Body of pancreas (tissue), 4 donors: ENCODE results near the gene SIPA1L3. TPM values are rescaled to one million over a fixed set of nuclear protein-coding genes. Genes with fewer than 3 reads are reported as not detected.
A peak's percentile ranks its signal among the peaks of the same experiment; 100 is the strongest.

Experiments used
- ATAC-seq: fragments of 150-250 bp; one replicate; pipeline ENCODE4 v1.9.1; 2016
- DNase-seq, 4 donors: peaks; one replicate each; pipeline ENCODE4 v3.0.0-alpha.2; 2019
- H3K27ac ChIP-seq, 4 donors: fragments of 200-600 bp; sonication (generic); 1 replicate in 3 of 4; 2 replicates in 1 of 4; pipeline versions ENCODE4 v1.5.1 to v1.6.1; 2016 to 2019; ENCODE audit warnings: mild to moderate bottlenecking in 1 of 4, mixed read lengths in 1 of 4, moderate library complexity in 1 of 4
- H3K27me3 ChIP-seq, 2 donors: fragments of 200-600 bp; sonication (generic); one replicate each; pipeline ENCODE4 v1.6.0; 2016; ENCODE audit warnings: mild to moderate bottlenecking in 1 of 2
- H3K36me3 ChIP-seq, 2 donors: fragments of 200-600 bp; sonication (generic); replicated peaks in 1 of 2; 2 replicates each; pipeline ENCODE4 v1.5.1; 2016; ENCODE audit warnings: low read depth in 2 of 2; ENCODE audit not compliant: insufficient read depth in 1 of 2
- H3K4me1 ChIP-seq: fragments of 200-600 bp; sonication (generic); one replicate; pipeline ENCODE4 v1.6.0; 2016
- H3K4me3 ChIP-seq, 2 donors: fragments of 200-600 bp; sonication (generic); 1 replicate in 1 of 2; 2 replicates in 1 of 2; pipeline ENCODE4 v1.5.1; 2016 to 2019
- H3K9me3 ChIP-seq, 3 donors: fragments of 200-600 bp; sonication (generic); 1 replicate in 2 of 3; 2 replicates in 1 of 3; pipeline ENCODE4 v1.5.1; 2016
- POLR2A ChIP-seq, 3 donors: fragments of 450-650 bp; IDR thresholded peaks; one replicate each; pipeline ENCODE4 v1.6.1; 2016; ENCODE audit warnings: antibody characterized with exemption in 3 of 3, mild to moderate bottlenecking in 2 of 3
- WGBS, 2 donors: methylation state at CpG; one replicate each; pipeline ENCODE4 v1.1.5; 2017; 5-methylcytosine and 5-hydroxymethylcytosine counted together
- intact Hi-C: fragments of 100-400 bp; cut with DNase I; formaldehyde crosslinking; loops from one replicate; pipeline ENCODE4 v1.15.1; 2023
- total RNA-seq, 2 donors: library from RNA; depleted of rRNA; stranded (reverse); fragments of >200 nt; gene quantifications; one replicate each; pipeline ENCODE4 v1.1.0, GENCODE V29; 2016
- TF ChIP-seq, protein P1 (sequence below), 7 experiments: fragments of 450-650 bp in 4 of 7; fragments of 200-600 bp in 3 of 7; sonication (generic) in 3 of 7; IDR thresholded peaks; one replicate each; pipeline ENCODE4 v1.5.1; 2016 to 2019; ENCODE audit warnings: antibody characterized with exemption in 7 of 7

The SIPA1L3 gene
- total RNA-seq, 2 donors from 2014 or later = 41.5 to 62.0 TPM

DNA sequence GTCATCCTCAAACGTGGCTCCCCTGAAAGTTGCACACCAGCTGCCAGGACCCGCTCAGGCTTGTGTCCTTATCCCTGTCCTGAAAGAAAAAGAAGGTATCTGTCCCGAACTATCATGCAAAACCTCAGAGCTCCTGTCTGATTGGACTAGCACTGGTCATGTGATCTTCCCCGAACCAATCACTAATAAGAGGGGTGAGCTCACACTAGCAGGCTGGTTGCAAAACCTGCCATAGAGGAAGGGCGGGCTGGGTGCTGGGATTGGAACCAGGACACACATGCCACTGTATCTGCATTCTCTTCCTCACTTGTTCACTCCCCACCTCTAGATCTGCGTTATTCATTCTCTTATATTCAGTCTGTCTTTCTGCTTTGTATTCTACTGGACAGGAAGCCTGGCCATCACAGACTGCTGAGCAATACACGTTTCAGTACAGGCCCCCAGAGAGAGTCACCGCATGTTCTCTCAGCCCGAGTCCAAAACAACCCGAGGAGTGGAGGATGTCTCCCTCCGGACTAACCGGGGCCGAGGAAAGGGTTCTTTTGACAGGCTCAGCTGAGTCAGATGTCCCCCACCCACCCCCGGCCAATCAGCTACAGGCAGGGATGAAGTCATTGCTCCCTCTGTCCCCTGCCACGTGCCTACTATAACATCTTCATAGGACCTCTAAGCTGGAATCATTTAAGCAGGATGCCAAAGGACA is 97.7 kb downstream of the SIPA1L3 start:
- Histone ChIP-seq H3K27me3 (no peaks in the 10 kb centered on the region), H3K4me1 (peaks cover 24% of the 10 kb centered on the region), H3K27ac (peak overlapping the region in 3 of 4 donors; percentile 13 to 79 (median 54)), H3K9me3 (no peaks in the 10 kb centered on the region), H3K36me3 (no peaks in the 10 kb centered on the region), H3K4me3 (no peak overlapping the region)
- DNase-seq = peak; percentile 40 to 76 (median 60)
- peak; percentile 81 for ATAC-seq
- TF ChIP-seq, protein P1, sequence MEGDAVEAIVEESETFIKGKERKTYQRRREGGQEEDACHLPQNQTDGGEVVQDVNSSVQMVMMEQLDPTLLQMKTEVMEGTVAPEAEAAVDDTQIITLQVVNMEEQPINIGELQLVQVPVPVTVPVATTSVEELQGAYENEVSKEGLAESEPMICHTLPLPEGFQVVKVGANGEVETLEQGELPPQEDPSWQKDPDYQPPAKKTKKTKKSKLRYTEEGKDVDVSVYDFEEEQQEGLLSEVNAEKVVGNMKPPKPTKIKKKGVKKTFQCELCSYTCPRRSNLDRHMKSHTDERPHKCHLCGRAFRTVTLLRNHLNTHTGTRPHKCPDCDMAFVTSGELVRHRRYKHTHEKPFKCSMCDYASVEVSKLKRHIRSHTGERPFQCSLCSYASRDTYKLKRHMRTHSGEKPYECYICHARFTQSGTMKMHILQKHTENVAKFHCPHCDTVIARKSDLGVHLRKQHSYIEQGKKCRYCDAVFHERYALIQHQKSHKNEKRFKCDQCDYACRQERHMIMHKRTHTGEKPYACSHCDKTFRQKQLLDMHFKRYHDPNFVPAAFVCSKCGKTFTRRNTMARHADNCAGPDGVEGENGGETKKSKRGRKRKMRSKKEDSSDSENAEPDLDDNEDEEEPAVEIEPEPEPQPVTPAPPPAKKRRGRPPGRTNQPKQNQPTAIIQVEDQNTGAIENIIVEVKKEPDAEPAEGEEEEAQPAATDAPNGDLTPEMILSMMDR (IDR thresholded peaks at IDR 0.05) = no peak
- TF ChIP-seq POLR2A (IDR thresholded peaks at IDR 0.05) = peak in 2 of 3 donors; percentile 38 to 40
- intact Hi-C loops = no loop called here
- 60 to 75% methylated on average over 10 to 15 of the region's 15 CpGs for WGBS, 2 donors

- H3K36me3 ChIP-seq = no peaks in the 10 kb centered on the region
- H3K4me1 ChIP-seq = peaks cover 24% of the 10 kb centered on the region
- no peaks in the 10 kb centered on the region for H3K27me3 ChIP-seq
- no peak for DNase-seq
- ATAC-seq = no peak
- no peaks in the 10 kb centered on the region for H3K9me3 ChIP-seq
- WGBS, 2 donors = 77 to 91% methylated on average over 7 to 8 of the region's 8 CpGs
- H3K4me3 ChIP-seq = no peak overlapping the region
- TF ChIP-seq POLR2A (IDR thresholded peaks at IDR 0.05) = no peak
- TF ChIP-seq, protein P1 (IDR thresholded peaks at IDR 0.05) = no peak
- peak overlapping the region in 2 of 4 donors; percentile 54 to 79 for H3K27ac ChIP-seq
- intact Hi-C loops = no loop called here
Measured at GRCh38 chr19:38005224-38005614, 98.2 kb downstream of the SIPA1L3 start.

GRCh38 chr19:38006361-38007045 is 99.5 kb downstream of the SIPA1L3 start:
- Histone ChIP-seq H3K4me3 (no peak overlapping the region), H3K27ac (no peak overlapping the region), H3K4me1 (peaks cover 24% of the 10 kb centered on the region), H3K27me3 (no peaks in the 10 kb centered on the region), H3K9me3 (no peaks in the 10 kb centered on the region), H3K36me3 (no peaks in the 10 kb centered on the region)
- no peak for ATAC-seq
- TF ChIP-seq, protein P1 (IDR thresholded peaks at IDR 0.05) = no peak
- no peak for TF ChIP-seq POLR2A (IDR thresholded peaks at IDR 0.05)
- intact Hi-C loops = no loop called here
- 81 to 89% methylated on average over 20 of the region's 20 CpGs for WGBS, 2 donors
- DNase-seq = no peak

DNA sequence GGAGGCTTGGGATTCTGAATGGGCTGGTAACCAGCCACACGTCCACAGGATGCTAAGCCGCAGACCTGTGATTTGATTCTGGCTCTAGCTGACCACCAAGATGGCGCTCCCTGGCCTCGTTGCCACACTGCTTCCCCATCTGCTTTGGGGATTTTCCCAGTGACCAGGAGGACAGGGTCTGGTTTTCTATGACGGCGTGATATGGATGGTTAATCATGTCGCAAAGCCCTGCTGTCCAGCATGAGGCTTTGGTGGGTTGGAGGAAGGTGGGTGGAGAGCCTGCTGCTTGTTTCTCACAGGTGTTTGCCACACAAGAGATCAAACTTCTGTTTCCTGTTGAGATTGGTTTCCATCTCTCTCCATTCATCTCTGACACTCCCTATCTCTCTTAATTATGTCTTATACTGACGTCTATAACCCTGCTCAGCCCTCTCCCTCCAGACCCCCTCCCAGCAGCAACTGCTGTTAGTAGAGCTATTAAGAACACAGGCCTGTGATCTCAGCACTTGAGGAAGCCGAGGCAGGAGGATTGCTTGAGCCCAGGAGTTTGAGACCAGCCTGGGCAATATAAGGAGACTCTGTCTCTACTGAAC is 102.7 kb downstream of the SIPA1L3 start:
- DNase-seq (no peak), ATAC-seq (no peak)
- TF ChIP-seq, protein P1 (IDR thresholded peaks at IDR 0.05) = no peak
- TF ChIP-seq POLR2A (IDR thresholded peaks at IDR 0.05) = no peak
- H3K4me3 ChIP-seq = no peak overlapping the region
- no peaks in the 10 kb centered on the region for H3K36me3 ChIP-seq
- no peak overlapping the region for H3K27ac ChIP-seq
- peaks cover 2% of the 10 kb centered on the region for H3K4me1 ChIP-seq
- no peaks in the 10 kb centered on the region for H3K9me3 ChIP-seq
- H3K27me3 ChIP-seq = no peaks in the 10 kb centered on the region
- intact Hi-C loops = no loop called here
- WGBS, 2 donors = 90 to 91% methylated on average over 7 to 9 of the region's 9 CpGs
